Neural progenitor cell (in vitro differentiated cells): ENCODE measurements around the gene CRACR2B. TPM values are rescaled to one million over a fixed set of nuclear protein-coding genes. Genes with fewer than 3 reads are reported as not detected.

Source experiments
- DNase-seq: peaks from one replicate; pipeline ENCODE4 v3.0.0-alpha.2; 2016; ENCODE audit warnings: low spot score
- H2AFZ ChIP-seq: fragments of 200-600 bp; sonication (generic); replicated peaks from 2 replicates; pipeline ENCODE4 v1.6.1; 2016; ENCODE audit warnings: antibody characterized with exemption
- H3F3A ChIP-seq: fragments of 200-600 bp; sonication (generic); 2 replicates; pipeline ENCODE4 v1.6.1; 2016; ENCODE audit warnings: antibody characterized with exemption, low read depth
- H3K27ac ChIP-seq: fragments of 200-600 bp; sonication (generic); 2 replicates; pipeline ENCODE4 v1.5.1; 2016; ENCODE audit warnings: mild to moderate bottlenecking
- H3K27me3 ChIP-seq: fragments of 200-600 bp; sonication (generic); 2 replicates; pipeline ENCODE4 v1.6.1; 2016; ENCODE audit warnings: mild to moderate bottlenecking, moderate library complexity
- H3K36me3 ChIP-seq: fragments of 200-600 bp; sonication (generic); 2 replicates; pipeline ENCODE4 v1.5.1; 2016
- H3K4me1 ChIP-seq: fragments of 200-600 bp; sonication (generic); 2 replicates; pipeline ENCODE4 v1.6.1; 2016; ENCODE audit warnings: mixed run types
- H3K4me2 ChIP-seq: fragments of 200-600 bp; sonication (generic); 2 replicates; pipeline ENCODE4 v1.6.1; 2016
- H3K4me3 ChIP-seq: fragments of 200-600 bp; sonication (generic); 2 replicates; pipeline ENCODE4 v1.5.1; 2016
- H3K79me2 ChIP-seq: fragments of 200-600 bp; sonication (generic); 2 replicates; pipeline ENCODE4 v1.6.1; 2016; ENCODE audit warnings: low read depth
- H3K9ac ChIP-seq: fragments of 200-600 bp; sonication (generic); 2 replicates; pipeline ENCODE4 v1.6.1; 2016
- H3K9me3 ChIP-seq: fragments of 200-600 bp; sonication (generic); 2 replicates; pipeline ENCODE4 v1.5.1; 2016; ENCODE audit warnings: low read depth
- H4K20me1 ChIP-seq: fragments of 200-600 bp; sonication (generic); 2 replicates; pipeline ENCODE4 v1.6.1; 2016; ENCODE audit warnings: low read depth
- H3K27ac Mint-ChIP-seq: 3 replicates; pipeline ENCODE4 v1.8.0; 2021; ENCODE audit warnings: mixed read lengths
- H3K27me3 Mint-ChIP-seq: 2 replicates; pipeline ENCODE4 v1.8.0; 2022; ENCODE audit warnings: low read depth, mild to moderate bottlenecking, inconsistent platforms, moderate library complexity, mixed read lengths; ENCODE audit not compliant: insufficient read depth
- H3K36me3 Mint-ChIP-seq: 3 replicates; pipeline ENCODE4 v1.8.0; 2021; ENCODE audit warnings: mixed read lengths
- H3K4me1 Mint-ChIP-seq: 3 replicates; pipeline ENCODE4 v1.8.0; 2021; ENCODE audit warnings: mixed read lengths
- H3K4me3 Mint-ChIP-seq: 3 replicates; pipeline ENCODE4 v1.8.0; 2021; ENCODE audit warnings: mild to moderate bottlenecking, moderate library complexity, mixed read lengths
- H3K9me3 Mint-ChIP-seq: 3 replicates; pipeline ENCODE4 v1.8.0; 2020; ENCODE audit warnings: mixed read lengths
- CTCF ChIP-seq: fragments of 200-600 bp; sonication (generic); IDR thresholded peaks from 2 replicates; pipeline ENCODE4 v1.5.1; 2017; ENCODE audit warnings: antibody characterized with exemption, mild to moderate bottlenecking
- EZH2 ChIP-seq: fragments of 200-600 bp; sonication (generic); IDR thresholded peaks from 2 replicates; pipeline ENCODE4 v1.6.1; 2017; ENCODE audit warnings: antibody characterized with exemption, mild to moderate bottlenecking, moderate library complexity
- EZH2phosphoT487 ChIP-seq: fragments of 200-600 bp; sonication (generic); IDR thresholded peaks from 2 replicates; pipeline ENCODE4 v1.6.1; 2017; ENCODE audit warnings: antibody characterized with exemption
- total RNA-seq: library from RNA; depleted of rRNA; stranded (reverse); fragments of >200 nt; gene quantifications from 2 replicates; pipeline ENCODE4 v1.2.3, GENCODE V29; 2015; ENCODE audit warnings: low replicate concordance

CRACR2B gene
- total RNA-seq, 1 donor from 2014 or later, result 3.9 TPM

- Histone ChIP-seq H3K27ac (no peak overlapping the region), H3K4me2 (peak overlapping the region; percentile 94), H4K20me1 (peaks cover 15% of the 10 kb centered on the region), H3F3A (peaks cover 30% of the 10 kb centered on the region), H3K4me1 (peaks cover 12% of the 10 kb centered on the region), H3K27me3 (no peaks in the 10 kb centered on the region), H3K79me2 (peaks cover 20% of the 10 kb centered on the region), H3K36me3 (no peaks in the 10 kb centered on the region), H3K9ac (peak overlapping the region; percentile 22), H3K4me3 (peak overlapping the region; percentile 72), H2AFZ (no peak overlapping the region), H3K9me3 (no peaks in the 10 kb centered on the region)
- no peaks in the 10 kb centered on the region for H3K36me3 Mint-ChIP-seq
- peaks cover 16% of the 10 kb centered on the region for H3K4me1 Mint-ChIP-seq
- H3K4me3 Mint-ChIP-seq, result peak overlapping the region; percentile 83
- H3K27me3 Mint-ChIP-seq, result peaks cover 2% of the 10 kb centered on the region
- no peak overlapping the region for H3K27ac Mint-ChIP-seq
- no peak for TF ChIP-seq EZH2phosphoT487
- no peak for TF ChIP-seq CTCF
- TF ChIP-seq EZH2, result no peak
- H3K9me3 Mint-ChIP-seq, result no peaks in the 10 kb centered on the region
- no peak for DNase-seq
Measured at GRCh38 chr11:803770-804598, 23.7 kb upstream of the CRACR2B start.

- no peaks in the 10 kb centered on the region for H3K36me3 ChIP-seq
- peak overlapping the region; percentile 22 for H3K9ac ChIP-seq
- Mint-ChIP-seq H3K27me3 (peaks cover 2% of the 10 kb centered on the region), H3K27ac (no peak overlapping the region), H3K9me3 (no peaks in the 10 kb centered on the region), H3K4me3 (peak overlapping the region; percentile 83), H3K36me3 (no peaks in the 10 kb centered on the region), H3K4me1 (peaks cover 17% of the 10 kb centered on the region)
- H3K9me3 ChIP-seq, result no peaks in the 10 kb centered on the region
- peaks cover 12% of the 10 kb centered on the region for H3K4me1 ChIP-seq
- peaks cover 28% of the 10 kb centered on the region for H3F3A ChIP-seq
- no peak overlapping the region for H3K27ac ChIP-seq
- peaks cover 9% of the 10 kb centered on the region for H4K20me1 ChIP-seq
- H2AFZ ChIP-seq, result peak overlapping the region; percentile 53
- H3K4me3 ChIP-seq, result peak overlapping the region; percentile 72
- TF ChIP-seq CTCF (no peak), EZH2phosphoT487 (no peak), EZH2 (no peak)
- H3K4me2 ChIP-seq, result peak overlapping the region; percentile 94
- H3K27me3 ChIP-seq, result no peaks in the 10 kb centered on the region
- peaks cover 23% of the 10 kb centered on the region for H3K79me2 ChIP-seq
- no peak for DNase-seq
Measured at GRCh38 chr11:804599-804964, 23.1 kb upstream of the CRACR2B start.

GRCh38 chr11:808427-809286 lies 19.1 kb upstream of the CRACR2B start:
- H3K4me3 Mint-ChIP-seq, result peak overlapping the region; percentile 94
- H3K4me1 Mint-ChIP-seq, result peaks cover 27% of the 10 kb centered on the region
- TF ChIP-seq CTCF (no peak), EZH2phosphoT487 (no peak), EZH2 (no peak)
- Histone ChIP-seq H3K36me3 (peaks cover 3% of the 10 kb centered on the region), H3K27me3 (no peaks in the 10 kb centered on the region), H3K9me3 (no peaks in the 10 kb centered on the region), H3K4me2 (peak overlapping the region; percentile 90), H3K9ac (peak overlapping the region; percentile 91), H2AFZ (peak overlapping the region; percentile 97), H3K4me3 (peak overlapping the region; percentile 86), H4K20me1 (peaks cover 32% of the 10 kb centered on the region), H3K79me2 (peaks cover 47% of the 10 kb centered on the region), H3K4me1 (peaks cover 21% of the 10 kb centered on the region), H3K27ac (peak overlapping the region; percentile 31), H3F3A (peaks cover 57% of the 10 kb centered on the region)
- peaks cover 3% of the 10 kb centered on the region for H3K27me3 Mint-ChIP-seq
- no peak for DNase-seq
- no peaks in the 10 kb centered on the region for H3K9me3 Mint-ChIP-seq
- peak overlapping the region; percentile 87 for H3K27ac Mint-ChIP-seq
- peaks cover 8% of the 10 kb centered on the region for H3K36me3 Mint-ChIP-seq
